Fibroblast of mammary gland (primary cell): ENCODE data around the gene TRPM2.

ENCODE experiments used
- DNase-seq: peaks from one replicate; pipeline ENCODE4 v3.0.0-alpha.2; 2010; ENCODE audit warnings: low read depth
- H3K4me3 ChIP-seq: 2 replicates; pipeline ENCODE4 v1.5.1; 2011; ENCODE audit warnings: low read depth, mild to moderate bottlenecking, low read length, moderate library complexity; ENCODE audit not compliant: control insufficient read depth
- TF ChIP-seq, protein P1 (sequence below): conservative IDR thresholded peaks from 2 replicates; pipeline ENCODE4 v1.5.1; 2011; ENCODE audit warnings: low read depth, low read length, inconsistent platforms; ENCODE audit not compliant: control insufficient read depth, insufficient read depth

The TRPM2 gene

DNA sequence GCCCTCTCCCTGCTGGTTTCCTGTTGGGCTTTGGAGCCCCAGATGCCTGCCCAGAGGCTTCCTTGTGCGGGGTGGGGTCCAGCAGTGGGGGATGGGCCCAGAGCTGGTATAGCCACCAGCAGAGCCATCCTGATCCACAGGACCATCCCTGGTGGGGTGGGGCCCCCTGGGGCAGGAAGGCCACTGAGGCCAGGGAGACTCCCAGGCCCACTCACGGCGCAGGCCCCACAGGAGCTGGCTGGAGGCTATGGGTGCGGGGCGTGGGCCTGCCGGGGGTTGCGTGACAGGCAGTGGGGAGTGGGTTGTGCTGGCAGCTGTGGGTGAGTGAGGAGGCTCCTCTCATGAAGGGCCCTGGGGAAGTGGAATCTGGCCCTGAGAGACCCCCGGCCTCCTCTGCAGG is 107.6 kb downstream of the TRPM2 start:
- TF ChIP-seq, protein P1, sequence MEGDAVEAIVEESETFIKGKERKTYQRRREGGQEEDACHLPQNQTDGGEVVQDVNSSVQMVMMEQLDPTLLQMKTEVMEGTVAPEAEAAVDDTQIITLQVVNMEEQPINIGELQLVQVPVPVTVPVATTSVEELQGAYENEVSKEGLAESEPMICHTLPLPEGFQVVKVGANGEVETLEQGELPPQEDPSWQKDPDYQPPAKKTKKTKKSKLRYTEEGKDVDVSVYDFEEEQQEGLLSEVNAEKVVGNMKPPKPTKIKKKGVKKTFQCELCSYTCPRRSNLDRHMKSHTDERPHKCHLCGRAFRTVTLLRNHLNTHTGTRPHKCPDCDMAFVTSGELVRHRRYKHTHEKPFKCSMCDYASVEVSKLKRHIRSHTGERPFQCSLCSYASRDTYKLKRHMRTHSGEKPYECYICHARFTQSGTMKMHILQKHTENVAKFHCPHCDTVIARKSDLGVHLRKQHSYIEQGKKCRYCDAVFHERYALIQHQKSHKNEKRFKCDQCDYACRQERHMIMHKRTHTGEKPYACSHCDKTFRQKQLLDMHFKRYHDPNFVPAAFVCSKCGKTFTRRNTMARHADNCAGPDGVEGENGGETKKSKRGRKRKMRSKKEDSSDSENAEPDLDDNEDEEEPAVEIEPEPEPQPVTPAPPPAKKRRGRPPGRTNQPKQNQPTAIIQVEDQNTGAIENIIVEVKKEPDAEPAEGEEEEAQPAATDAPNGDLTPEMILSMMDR: no peak
- H3K4me3 ChIP-seq: no peak overlapping the region
- DNase-seq: no peak

DNA sequence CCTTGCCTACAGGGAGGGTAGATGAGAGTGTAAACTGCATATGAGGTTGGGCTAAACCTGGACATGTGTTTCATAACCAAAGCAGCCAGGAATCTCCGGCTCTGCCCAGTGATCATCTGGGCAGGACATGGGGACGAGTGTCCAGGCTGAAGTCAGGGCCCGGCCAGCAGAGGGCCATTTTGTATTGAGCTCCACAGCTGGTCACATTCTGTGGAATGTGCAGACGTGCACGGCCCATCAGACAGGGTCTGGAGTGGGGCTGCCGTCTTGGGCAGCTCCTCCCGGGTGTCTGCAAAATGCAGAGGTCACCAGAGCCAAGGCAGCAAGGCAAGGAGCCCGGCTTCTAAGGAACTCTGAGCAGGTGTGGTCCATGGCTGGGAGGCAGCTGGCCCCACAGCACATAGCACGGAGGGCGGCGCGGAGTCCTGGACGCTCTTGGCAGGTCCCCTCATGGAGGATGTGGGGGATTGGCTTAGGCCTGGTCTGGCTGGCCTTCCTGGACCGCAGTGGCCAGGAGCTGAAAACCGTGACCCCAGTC is 108.1 kb downstream of the TRPM2 start:
- DNase-seq: no peak
- no peak overlapping the region for H3K4me3 ChIP-seq
- TF ChIP-seq, protein P1: no peak

DNA sequence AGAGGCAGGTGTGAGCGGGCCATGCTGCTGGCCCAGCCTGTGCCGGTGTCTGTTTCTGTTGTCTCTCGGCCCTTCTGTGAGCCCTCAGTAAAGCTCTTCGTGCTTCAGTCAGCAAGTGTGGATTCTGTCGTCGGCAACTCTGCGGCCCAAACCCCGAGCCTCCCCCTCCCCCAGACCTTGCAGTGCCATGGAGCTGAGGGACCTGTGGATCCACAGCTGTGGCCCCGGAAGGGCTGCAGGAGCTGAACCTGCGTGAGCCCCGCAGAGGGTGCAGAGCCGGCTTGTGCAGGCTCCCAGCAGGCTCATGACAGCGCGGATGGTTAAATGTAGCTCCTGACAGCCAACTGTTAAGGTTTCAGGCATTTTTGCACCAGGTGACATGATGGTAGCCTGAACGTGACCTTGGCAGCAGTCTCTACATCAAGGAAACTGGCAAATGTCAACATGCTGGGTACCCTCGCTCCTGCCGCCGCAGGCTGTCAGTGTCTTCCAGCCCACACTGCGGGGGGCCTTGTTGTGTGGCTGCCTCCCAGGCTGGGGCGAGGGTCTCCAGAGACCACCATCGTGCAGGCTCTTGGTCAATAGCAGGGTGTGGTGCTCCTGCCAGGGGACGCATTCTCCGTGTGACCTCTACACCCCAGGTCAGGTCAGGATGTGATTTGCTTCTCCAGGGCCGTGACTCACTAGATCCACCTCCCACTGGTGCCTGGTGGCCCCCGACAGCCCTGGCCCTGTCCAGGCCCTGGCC is 108.8 kb downstream of the TRPM2 start:
- TF ChIP-seq, protein P1: no peak
- no peak overlapping the region for H3K4me3 ChIP-seq
- DNase-seq: no peak

DNA sequence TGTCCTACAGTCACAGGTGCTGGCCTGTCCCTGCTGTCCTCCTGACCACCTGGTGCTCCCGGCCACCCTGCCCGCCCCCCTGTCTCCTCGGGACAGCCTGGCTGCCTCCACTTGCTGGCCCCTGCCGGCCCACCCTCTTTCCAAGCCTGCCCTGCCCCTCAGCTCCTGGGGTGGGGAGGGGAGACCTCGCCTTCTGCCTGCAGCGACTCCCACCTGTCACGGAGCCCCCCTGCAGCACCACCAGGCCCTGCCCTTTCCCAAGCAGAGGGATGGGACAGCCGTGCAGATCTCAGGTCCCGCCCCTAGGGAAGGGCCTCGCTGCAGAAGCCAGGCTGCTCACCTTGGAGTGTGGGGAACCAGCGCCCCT is 109.4 kb downstream of the TRPM2 start:
- H3K4me3 ChIP-seq: no peak overlapping the region
- DNase-seq: no peak
- TF ChIP-seq, protein P1: no peak

DNA sequence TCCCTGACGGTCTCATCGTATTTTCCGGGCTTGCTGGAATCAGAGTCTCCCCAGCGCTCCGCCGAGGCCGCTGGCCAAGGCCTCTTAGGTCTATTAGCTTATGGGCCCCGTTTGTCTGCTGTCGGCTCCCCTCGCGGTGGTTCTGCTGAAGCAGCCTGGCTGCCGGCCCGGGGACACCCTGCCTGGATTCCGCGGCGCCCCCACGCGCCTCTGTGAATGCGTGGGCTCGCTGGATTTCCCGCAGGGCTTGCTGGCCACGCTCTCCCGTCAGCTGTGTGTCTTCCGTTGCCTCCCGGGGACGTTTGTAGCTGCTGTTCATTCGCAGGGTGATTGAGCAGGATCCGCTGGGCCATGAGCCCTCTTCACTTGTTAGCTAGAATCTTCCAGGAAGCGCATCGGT is 110.3 kb downstream of the TRPM2 start:
- no peak overlapping the region for H3K4me3 ChIP-seq
- TF ChIP-seq, protein P1: no peak
- DNase-seq: no peak

DNA sequence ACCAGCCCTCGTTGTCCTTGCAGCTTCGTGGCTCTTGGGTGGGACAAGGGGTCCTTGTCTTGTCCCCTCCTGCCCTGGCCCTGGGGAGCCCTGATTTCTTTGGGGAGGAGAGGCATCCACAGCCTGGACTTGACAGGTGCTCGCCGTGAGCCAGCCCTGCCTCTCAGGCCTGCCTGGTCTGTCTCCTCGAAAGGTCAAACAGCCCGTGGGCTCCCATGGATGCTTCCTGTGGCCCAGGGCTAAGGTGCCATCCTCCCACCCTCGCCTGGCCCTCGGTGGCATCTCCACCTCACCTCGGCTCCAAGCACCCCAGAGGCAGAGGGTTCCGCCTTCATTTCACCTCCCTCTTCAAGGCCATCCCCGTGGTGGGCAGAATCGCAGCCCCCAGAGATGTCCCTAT is 110.9 kb downstream of the TRPM2 start:
- TF ChIP-seq, protein P1: no peak
- H3K4me3 ChIP-seq: no peak overlapping the region
- DNase-seq: no peak
